Right renal pelvis (tissue), 4 donors: Measurements from ENCODE around the gene PPP4R3B. TPM values are rescaled to one million over a fixed set of nuclear protein-coding genes. Genes with fewer than 3 reads are reported as not detected.
"Not testable (repeated sequence)": the region's sequence is repeated elsewhere in the genome, so short reads cannot be mapped to it uniquely, and the experiment has no call there.

Experiments
- DNase-seq, 4 donors: peaks; one replicate each; pipeline ENCODE4 v3.0.0-alpha.2; 2013; ENCODE audit warnings: low read depth in 4 of 4, low spot score in 3 of 4, missing footprints in 1 of 4
- polyA plus RNA-seq, 4 donors: library from polyadenylated mRNA; unstranded; fragments of 120-200 nt; gene quantifications; one replicate each; pipeline ENCODE4 v1.2.1, GENCODE V29; 2013; ENCODE audit not compliant: insufficient read length in 4 of 4

Gene PPP4R3B
- polyA plus RNA-seq, 4 donors = 70.5 to 90.6 (median 87.3) TPM

- no peak for DNase-seq
Observed at GRCh38 chr2:55598056-55598795, 19.2 kb downstream of the PPP4R3B start.

DNA sequence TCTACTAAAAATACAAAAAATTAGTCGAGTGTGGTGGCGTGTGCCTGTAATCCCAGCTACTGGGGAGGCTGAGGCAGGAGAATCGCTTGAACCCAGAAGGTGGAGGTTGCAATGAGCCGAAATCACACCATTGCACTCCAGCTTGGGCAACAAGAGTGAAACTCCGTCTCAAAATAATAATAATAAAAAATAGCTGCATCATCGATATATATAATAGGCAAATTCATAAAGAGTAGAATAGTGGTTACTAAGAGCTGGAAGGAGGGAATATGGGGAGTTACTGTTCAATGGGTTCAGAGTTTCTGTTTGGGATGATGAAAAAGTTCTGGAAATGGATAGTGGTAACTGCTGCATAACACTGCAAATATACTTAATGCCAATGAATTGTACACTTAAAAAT lies 20.6 kb downstream of the PPP4R3B start:
- not testable (repeated sequence) for DNase-seq

GRCh38 chr2:55595536-55595935 lies 21.9 kb downstream of the PPP4R3B start:
- DNase-seq = no peak

DNA sequence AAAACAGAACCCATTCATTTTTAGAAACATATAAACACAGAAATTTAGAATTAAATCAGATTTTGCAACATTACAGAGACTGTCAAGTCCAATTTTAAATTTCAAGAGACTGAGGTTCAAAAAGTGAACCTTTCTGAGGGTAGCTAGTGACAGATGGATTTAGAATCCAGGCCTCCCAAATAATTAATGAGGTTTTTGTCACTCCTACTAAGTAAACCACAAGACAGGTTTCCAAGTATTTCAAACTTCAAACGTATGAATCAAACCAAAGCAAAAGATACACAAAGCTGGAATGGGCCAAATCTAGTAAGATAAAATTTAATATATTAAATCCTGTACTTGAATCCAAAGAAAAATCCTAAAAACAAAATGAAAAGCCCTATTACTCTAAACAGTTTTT lies 25.3 kb downstream of the PPP4R3B start:
- no peak for DNase-seq

- DNase-seq = no peak
Observed at GRCh38 chr2:55590810-55591440, 26.5 kb downstream of the PPP4R3B start.

- DNase-seq = no peak
Observed at GRCh38 chr2:55585451-55586080, 31.9 kb downstream of the PPP4R3B start.

DNA sequence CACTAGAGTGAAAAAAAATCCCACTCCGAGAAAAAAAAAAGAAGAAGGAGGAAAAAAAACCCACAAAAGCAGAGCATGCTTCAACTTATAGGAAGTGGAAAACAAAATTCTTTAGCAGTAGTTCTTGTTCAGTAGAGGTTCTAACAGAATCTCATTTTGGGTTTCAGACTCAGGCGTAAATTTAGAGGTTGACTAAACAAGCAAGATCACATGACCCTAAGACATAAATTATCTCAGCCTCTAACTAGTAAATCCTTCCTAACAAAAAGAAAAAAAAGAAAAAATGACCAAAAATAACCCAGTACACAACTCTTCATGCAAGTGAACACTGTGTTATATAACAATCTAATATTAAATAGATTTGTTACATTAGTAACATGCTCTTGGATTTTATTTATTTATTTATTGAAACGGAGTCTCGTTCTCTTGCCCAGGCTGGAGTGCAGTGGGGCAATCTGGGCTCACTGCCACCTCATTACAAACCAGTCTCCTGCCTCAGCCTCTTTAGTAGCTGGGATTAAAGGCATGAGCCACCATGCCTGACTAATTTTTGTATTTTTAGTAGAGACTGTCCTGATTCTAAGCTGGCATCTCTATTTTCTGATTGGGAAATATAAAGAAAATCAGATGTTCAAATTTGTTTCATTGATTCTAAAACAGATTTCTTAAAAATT lies 35.4 kb downstream of the PPP4R3B start:
- no peak for DNase-seq

DNA sequence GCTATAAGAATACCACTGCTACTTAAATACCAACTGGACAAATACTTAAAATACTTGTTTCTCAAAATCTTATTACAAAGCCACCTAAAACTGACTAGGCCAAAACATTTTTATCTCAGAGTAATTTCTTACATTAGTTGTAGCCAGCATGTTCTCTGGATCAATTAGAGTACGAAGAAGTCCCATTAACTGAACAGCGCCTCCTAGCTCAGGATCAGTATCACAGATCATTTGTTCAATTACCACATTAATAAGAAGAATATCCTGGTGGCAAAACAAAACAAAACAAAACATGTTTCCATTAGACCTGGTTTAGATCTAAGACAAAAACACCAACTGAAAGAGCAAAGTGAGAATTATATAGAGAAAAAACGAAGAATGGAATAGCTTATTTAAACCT lies 36.0 kb downstream of the PPP4R3B start:
- no peak for DNase-seq

- DNase-seq = not testable (repeated sequence)
Observed at GRCh38 chr2:55569002-55569401, 48.4 kb downstream of the PPP4R3B start.

DNA sequence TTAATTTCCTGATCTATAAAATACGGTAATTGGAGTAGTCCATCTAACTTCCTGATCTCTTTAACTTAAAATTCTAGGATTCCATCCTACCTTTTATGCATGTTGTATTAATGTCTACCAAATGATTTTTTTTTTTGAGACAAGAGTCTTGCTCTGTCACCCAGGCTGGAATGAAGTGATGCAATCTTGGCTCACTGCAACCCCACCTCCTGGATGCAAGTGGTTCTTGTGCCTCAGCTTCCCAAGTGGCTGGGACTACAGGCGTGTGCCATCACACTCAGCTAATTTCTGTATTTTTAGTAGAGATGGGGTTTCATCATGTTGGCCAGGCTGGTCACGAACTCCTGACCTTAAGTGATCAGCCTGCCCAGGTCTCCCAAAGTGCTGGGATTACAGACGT lies 50.1 kb downstream of the PPP4R3B start:
- no peak for DNase-seq

DNA sequence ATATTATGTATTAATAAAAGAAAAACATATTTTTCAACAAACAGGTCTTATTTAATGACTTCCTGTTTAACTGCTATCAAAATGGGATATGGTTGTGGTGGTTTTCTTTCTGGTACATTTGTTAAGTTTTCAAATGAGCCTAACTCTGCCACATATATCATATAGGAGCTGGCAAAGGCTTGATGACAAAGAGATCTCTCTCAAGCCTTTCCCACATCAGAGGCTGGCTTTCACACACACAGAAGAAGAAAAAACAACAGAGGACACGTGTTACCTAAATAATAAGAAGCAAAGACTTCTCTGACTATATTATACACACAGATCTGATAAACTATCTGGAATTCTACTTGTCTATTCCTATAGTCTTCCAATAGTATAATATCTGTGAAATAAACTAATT lies 51.8 kb downstream of the PPP4R3B start:
- no peak for DNase-seq

GRCh38 chr2:55560855-55561254 lies 56.6 kb downstream of the PPP4R3B start:
- no peak for DNase-seq

- DNase-seq = no peak
Observed at GRCh38 chr2:55556809-55557208, 60.6 kb downstream of the PPP4R3B start.

- no peak for DNase-seq
Observed at GRCh38 chr2:55555977-55556376, 61.4 kb downstream of the PPP4R3B start.

DNA sequence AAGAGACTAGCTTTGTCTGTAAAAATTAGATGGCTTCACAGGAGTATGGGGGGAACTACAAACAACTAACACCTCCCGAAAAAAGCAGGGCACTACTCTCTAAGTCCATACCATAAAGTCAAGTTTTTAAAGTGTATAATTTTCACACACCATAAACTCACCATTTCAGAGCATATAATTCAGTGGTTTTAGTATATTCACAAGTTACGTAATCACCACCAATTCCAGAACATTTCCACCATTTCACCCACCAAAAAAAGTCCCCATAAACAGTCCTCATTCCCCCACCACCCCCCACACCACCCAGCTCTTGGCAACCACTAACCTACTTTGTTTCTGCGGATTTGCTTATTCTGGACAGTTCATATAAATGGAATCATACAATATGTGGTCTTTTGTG lies 64.1 kb downstream of the PPP4R3B start:
- DNase-seq = no peak

GRCh38 chr2:55550368-55551102 lies 66.9 kb downstream of the PPP4R3B start:
- no peak for DNase-seq

DNA sequence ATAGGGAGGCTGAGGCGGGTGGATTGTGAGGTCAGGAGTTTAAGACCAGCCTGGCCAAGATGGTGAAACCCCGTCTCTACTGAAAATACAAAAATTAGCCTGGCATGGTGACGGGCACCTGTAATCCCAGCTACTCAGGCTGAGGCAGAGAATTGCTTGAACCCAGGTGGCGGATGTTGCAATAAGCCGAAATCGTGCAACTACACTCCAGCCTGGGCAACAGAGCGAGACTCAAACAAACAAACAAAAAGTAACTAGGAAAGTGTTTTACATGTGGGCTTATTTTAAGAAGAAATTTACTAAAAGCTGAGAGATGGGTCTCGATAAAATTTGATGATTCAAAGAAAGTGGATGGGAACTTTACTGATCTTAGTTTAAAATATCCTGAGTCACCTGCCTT lies 69.7 kb downstream of the PPP4R3B start:
- not testable (repeated sequence) for DNase-seq

DNA sequence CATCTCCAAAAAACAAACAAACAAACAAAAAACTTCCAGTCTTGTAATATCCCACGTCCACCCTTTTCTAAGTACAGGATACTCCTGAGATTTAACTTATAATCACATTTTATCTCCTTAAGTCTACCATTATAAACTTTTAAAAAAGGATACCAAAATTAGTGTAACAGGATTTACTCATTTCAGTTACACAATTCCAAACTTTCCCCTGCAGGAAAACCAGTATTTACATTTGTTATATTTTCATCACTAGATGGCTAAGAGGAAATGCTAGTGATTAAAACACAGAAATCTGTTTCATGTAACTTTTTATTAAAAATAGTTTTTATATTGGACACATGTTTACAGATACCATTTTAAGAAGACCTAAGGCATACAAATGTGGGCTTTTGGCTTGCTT lies 70.4 kb downstream of the PPP4R3B start:
- DNase-seq = no peak

- DNase-seq = no peak
Observed at GRCh38 chr2:55530539-55531081, 86.8 kb downstream of the PPP4R3B start.

DNA sequence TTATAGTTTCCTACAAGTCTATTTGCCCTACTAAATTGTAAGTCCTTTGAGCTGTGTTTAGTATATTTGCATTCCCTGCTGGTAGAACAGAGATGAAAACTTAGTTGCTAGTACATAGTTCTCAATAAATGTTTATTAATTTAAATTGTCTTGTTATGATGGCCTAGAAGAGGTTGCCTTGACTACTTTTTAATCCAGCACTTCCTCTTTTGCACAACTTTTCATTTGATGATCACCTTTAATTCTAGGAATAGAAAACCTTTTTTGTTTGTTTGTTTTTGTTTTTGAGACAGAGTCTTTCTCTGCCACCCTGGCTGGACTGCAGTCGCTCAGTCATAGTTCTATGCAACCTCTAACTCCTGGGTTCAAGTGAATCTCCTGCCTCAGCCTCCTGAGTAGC lies 91.2 kb downstream of the PPP4R3B start:
- DNase-seq = no peak
